A172 (cell line): ENCODE results near the gene SATB2. TPM values are rescaled to one million over a fixed set of nuclear protein-coding genes. Genes with fewer than 3 reads are reported as not detected.
A peak's percentile ranks its signal among the peaks of the same experiment; 100 is the strongest.

Experiments
- DNase-seq: peaks from one replicate; pipeline ENCODE4 v3.0.0-alpha.2; 2015; ENCODE audit warnings: low spot score
- total RNA-seq: library from RNA; depleted of rRNA; stranded (reverse); fragments of >200 nt; shearing (Covaris generic); gene quantifications from 2 replicates; pipeline ENCODE4 v1.2.3, GENCODE V29; 2014

SATB2 gene
- total RNA-seq, 1 experiment from 2014 or later = 10.2 TPM

GRCh38 chr2:199452260-199452990, 5.3 kb downstream of the SATB2 start:
- no peak for DNase-seq

DNA sequence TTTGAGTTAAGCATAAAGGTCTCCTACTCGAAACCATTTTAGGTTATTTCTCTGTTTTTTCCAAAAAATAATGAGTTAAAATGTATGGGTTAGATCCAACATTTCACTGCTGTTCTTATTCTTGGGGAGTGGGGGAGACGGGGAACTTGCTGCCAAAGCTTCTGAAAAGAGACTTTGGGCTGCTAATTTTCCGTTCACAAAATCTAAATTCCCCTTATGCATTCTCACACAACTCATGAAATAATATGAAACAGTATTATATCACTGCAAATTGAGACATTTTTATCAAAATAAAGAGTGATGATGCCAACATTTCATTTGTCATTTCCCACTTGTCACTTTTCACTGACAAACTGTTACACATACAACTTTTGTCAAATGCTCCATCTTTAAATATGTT, 7.8 kb downstream of the SATB2 start:
- no peak for DNase-seq

- no peak for DNase-seq
These were observed 8.3 kb downstream of the SATB2 start for GRCh38 chr2:199449455-199449854.

GRCh38 chr2:199446996-199447576, 10.7 kb downstream of the SATB2 start:
- no peak for DNase-seq

DNA sequence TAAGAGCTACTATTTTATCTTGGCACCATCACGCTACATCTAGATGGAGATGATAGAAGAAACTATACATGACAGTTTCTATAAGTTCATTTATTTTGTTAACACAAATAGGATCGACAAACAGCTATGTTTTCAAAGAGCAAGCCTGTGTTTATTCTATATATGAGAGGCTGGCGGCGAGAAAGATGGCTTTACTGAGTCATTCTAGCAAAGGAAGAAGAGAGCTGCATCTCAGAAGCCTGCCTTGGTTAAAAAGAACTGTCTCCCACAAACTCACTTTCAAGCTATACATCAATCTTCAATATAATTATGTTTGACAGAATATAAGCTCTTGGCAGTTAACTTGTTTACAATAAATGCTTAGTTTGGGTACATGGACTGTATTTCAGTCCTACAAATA, 13.0 kb downstream of the SATB2 start:
- no peak for DNase-seq

GRCh38 chr2:199443589-199444130, 14.1 kb downstream of the SATB2 start:
- DNase-seq = no peak

- no peak for DNase-seq
These were observed 15.6 kb downstream of the SATB2 start for GRCh38 chr2:199442173-199442572.

GRCh38 chr2:199441759-199442158, 16.0 kb downstream of the SATB2 start:
- no peak for DNase-seq

- DNase-seq = no peak
These were observed 17.6 kb downstream of the SATB2 start for GRCh38 chr2:199440118-199440517.

DNA sequence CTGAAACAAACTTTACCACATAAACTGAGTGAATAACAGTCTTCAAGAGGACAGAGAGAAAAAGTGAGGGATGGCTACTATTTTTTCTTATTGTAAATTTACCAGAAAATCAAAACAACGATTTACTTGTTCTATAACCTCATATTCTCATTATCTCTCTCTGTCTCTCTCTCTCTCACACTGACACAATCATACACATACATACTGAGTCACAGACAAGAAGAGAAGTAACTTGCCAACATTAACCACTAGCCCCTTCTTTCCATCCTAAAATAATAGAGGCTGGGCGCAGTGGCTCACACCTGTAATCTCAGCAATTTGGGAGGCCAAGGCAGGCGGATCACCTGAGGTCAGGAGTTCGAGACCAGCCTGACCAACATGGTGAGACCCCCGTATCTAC, 18.2 kb downstream of the SATB2 start:
- no peak for DNase-seq

DNA sequence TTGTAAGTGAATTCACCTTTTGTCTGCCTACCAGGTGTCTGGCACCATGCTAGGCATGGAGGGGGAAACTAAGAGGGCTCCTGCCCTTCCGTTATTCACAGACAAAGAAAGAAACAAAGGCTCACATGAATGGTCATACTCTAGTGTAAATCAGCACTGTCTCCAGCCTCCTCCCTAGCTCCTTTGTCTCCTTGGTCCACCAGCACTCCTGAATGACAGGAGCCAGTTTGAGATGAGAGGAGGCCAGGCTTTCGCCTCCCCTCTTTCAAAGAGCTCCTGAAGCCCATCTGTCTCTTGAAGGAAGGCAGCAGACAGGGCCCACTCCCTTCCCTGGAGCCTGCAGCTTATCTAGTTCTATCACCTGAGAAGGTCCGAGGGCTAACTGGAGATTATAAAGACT, 18.7 kb downstream of the SATB2 start:
- DNase-seq = no peak

DNA sequence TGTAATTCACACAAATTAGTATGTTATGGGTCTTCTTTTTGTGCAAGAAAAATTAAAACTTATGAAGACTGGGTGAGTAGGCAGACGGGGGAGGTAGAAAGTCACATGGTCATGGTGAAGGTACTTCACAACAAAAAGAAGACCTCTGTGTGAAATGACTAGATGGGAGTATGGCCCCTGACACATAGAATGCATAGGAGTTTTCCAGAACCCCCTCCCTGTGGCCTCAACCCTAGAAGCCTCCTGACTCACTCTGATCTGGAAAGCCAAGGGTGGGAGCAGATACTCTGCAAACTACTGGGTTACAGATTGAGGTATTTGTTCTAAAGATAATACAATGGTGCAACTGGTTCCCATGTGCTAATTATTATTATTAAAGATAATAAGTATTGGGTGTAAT, 23.2 kb downstream of the SATB2 start:
- DNase-seq = no peak

- DNase-seq = peak; percentile 35
These were observed 24.4 kb downstream of the SATB2 start for GRCh38 chr2:199433204-199433832.

- DNase-seq = peak; percentile 89
These were observed 26.0 kb downstream of the SATB2 start for GRCh38 chr2:199431746-199432213.

GRCh38 chr2:199430214-199430613, 27.5 kb downstream of the SATB2 start:
- DNase-seq = no peak

- DNase-seq = no peak
These were observed 29.4 kb downstream of the SATB2 start for GRCh38 chr2:199428291-199428690.

- no peak for DNase-seq
These were observed 33.6 kb downstream of the SATB2 start for GRCh38 chr2:199424160-199424559.

DNA sequence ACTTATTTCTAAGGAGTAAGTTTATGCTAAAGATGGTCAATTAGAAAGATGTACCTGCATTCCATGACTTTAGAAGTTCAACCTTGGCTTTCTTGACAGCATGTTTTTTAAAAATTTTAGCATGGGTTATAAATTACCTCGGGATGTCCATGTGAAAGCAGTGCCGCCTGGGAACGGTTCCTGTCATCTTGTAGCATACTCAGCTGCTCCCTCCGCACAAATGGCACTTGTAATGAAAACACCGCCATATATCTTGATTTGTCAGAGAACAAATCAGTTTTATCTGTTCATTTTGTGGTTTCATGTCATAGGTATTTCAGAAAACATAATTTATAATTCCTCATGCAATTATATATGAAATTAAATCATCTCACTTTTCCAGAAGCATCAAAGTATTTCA, 38.3 kb downstream of the SATB2 start:
- DNase-seq = no peak

- DNase-seq = no peak
These were observed 43.3 kb downstream of the SATB2 start for GRCh38 chr2:199414465-199414864.

GRCh38 chr2:199414001-199414400, 43.7 kb downstream of the SATB2 start:
- DNase-seq = no peak

- no peak for DNase-seq
These were observed 47.8 kb downstream of the SATB2 start for GRCh38 chr2:199409759-199410529.

DNA sequence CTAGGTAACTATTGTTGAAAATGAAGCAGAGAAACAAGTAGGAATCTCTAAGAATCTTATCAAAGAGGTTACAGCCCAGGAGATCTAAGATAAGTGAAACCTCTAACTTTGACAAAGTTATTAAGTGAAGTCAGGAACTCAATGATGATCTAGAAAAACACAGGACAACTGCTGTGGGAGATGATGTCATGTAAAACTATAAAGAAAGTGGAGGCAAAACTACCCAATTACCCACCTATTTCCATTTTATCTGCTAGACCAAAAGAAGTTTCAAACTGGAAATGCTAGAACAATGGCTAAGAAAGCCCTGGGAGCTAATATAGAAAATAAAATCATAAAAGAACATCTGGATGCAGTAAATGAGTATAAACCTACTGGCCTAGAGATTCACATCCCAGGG, 50.3 kb downstream of the SATB2 start:
- no peak for DNase-seq
